ENCODE data around the gene ARHGEF12.

DNA sequence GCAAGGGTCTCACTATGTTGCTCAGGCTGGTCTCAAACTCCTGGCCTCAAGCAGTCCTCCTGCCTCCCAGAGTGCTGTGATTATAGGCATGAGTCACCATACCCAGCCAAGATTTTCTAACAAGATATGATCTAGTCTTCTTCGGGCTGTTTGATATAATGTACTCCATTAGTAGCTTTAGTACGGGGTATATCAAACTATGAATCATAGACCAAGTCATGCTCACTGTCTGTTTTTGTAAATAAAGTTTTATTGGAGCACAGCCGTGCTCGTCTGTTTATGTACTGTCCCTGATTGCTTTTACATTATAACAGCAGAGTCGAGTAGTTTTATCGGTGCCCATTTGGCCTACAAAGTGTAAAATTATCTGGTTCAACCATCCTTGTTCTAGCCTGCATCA is 131.4 kb downstream of the ARHGEF12 start:
- no peak for TF ChIP-seq YY1 (IDR thresholded peaks at IDR 0.05; ENCODE audit: insufficient read depth, insufficient read length)
- TF ChIP-seq ZNF274 (IDR thresholded peaks at IDR 0.05; ENCODE audit: low read depth, low read length): no peak

All from NT2/D1 (cell line).